HEK293 (cell line): ENCODE data around the gene RIC8B.

Experiments
- CTCF ChIA-PET: fragments of 350-600 bp; formaldehyde crosslinking; extraction: SDS; loops from one replicate; lab custom pipeline; 2021; ENCODE audit warnings: antibody characterized with exemption; lab: Yijun Ruan, JAX
- POLR2A ChIA-PET: fragments of 300-600 bp; formaldehyde crosslinking; extraction: SDS; loops from one replicate; lab custom pipeline; 2020; ENCODE audit warnings: antibody characterized with exemption, inconsistent platforms; lab: Yijun Ruan, JAX
- H3K27ac ChIP-seq: fragments of 200-500 bp; sonication (Bioruptor generic); 2 replicates; pipeline ENCODE4 v1.5.1; 2014; ENCODE audit warnings: low read depth, low read length, control low read depth, inconsistent platforms; ENCODE audit errors: extremely low read depth
- H3K36me3 ChIP-seq, 2 experiments: fragments of 200-500 bp in 1 of 2; sonication (Bioruptor generic) in 1 of 2; 1 replicate in 1 of 2; 2 replicates in 1 of 2; pipeline ENCODE4 v1.5.1; 2014 to 2017; ENCODE audit warnings: inconsistent platforms in 2 of 2, low read length in 2 of 2; ENCODE audit not compliant: control insufficient read depth in 2 of 2, insufficient read depth in 1 of 2
- H3K4me1 ChIP-seq: fragments of 200-500 bp; sonication (Bioruptor generic); 2 replicates; pipeline ENCODE4 v1.5.1; 2014; ENCODE audit warnings: mild to moderate bottlenecking, low read length, inconsistent platforms; ENCODE audit not compliant: control insufficient read depth, insufficient read depth
- H3K4me3 ChIP-seq: 2 replicates; pipeline ENCODE4 v1.5.1; 2011; ENCODE audit warnings: low read depth, mild to moderate bottlenecking, control low read depth, low read length, moderate library complexity
- H3K9me3 ChIP-seq: fragments of 200-500 bp; sonication (Bioruptor generic); 2 replicates; pipeline ENCODE4 v1.5.1; 2014; ENCODE audit warnings: low read depth, low read length, inconsistent platforms; ENCODE audit not compliant: control insufficient read depth, insufficient read depth
- BCL6B ChIP-seq: fragments of 450-650 bp; formaldehyde crosslinking; IDR thresholded peaks from 2 replicates; pipeline ENCODE4 v1.5.1; 2017; ENCODE audit warnings: missing biosample characterization, missing genetic modification characterization
- HOXA7 ChIP-seq: sonication (generic); formaldehyde crosslinking; IDR thresholded peaks from 2 replicates; pipeline ENCODE4 v1.8.1; 2022; ENCODE audit warnings: missing genetic modification reagents, borderline replicate concordance
- MEIS1 ChIP-seq: sonication (generic); formaldehyde crosslinking; IDR thresholded peaks from 2 replicates; pipeline ENCODE4 v1.8.1; 2022; ENCODE audit warnings: missing genetic modification reagents, mild to moderate bottlenecking, borderline replicate concordance
- MZF1 ChIP-seq: fragments of 450-650 bp; formaldehyde crosslinking; IDR thresholded peaks from 2 replicates; pipeline ENCODE4 v1.5.1; 2017; ENCODE audit warnings: missing biosample characterization, missing genetic modification characterization, borderline replicate concordance
- PRDM4 ChIP-seq: fragments of 450-650 bp; formaldehyde crosslinking; IDR thresholded peaks from 2 replicates; pipeline ENCODE4 v1.5.1; 2017; ENCODE audit warnings: missing biosample characterization, missing genetic modification characterization
- PRDM6 ChIP-seq: fragments of 450-650 bp; formaldehyde crosslinking; IDR thresholded peaks from 2 replicates; pipeline ENCODE4 v1.5.1; 2017; ENCODE audit warnings: missing biosample characterization, missing genetic modification characterization
- SP7 ChIP-seq: fragments of 450-650 bp; formaldehyde crosslinking; IDR thresholded peaks from 2 replicates; pipeline ENCODE4 v1.5.1; 2016; ENCODE audit warnings: missing biosample characterization, missing genetic modification characterization
- TRIM28 ChIP-seq: IDR thresholded peaks from 2 replicates; pipeline ENCODE4 v1.6.1; 2011; ENCODE audit warnings: low read length, control low read depth, borderline replicate concordance
- ZNF19 ChIP-seq: fragments of 450-650 bp; formaldehyde crosslinking; IDR thresholded peaks from 2 replicates; pipeline ENCODE4; 2016; ENCODE audit warnings: missing biosample characterization, missing genetic modification characterization, low read depth
- ZNF211 ChIP-seq: fragments of 450-650 bp; formaldehyde crosslinking; IDR thresholded peaks from 2 replicates; pipeline ENCODE4 v1.5.1; 2016; ENCODE audit warnings: low read depth, missing biosample characterization, missing genetic modification characterization
- ZNF354C ChIP-seq: fragments of 450-650 bp; formaldehyde crosslinking; IDR thresholded peaks from 2 replicates; pipeline ENCODE4 v1.5.1; 2016; ENCODE audit warnings: missing biosample characterization, missing genetic modification characterization, low read depth, borderline replicate concordance
- ZNF473 ChIP-seq: fragments of 450-650 bp; formaldehyde crosslinking; IDR thresholded peaks from 2 replicates; pipeline ENCODE4 v1.5.1; 2017; ENCODE audit warnings: missing biosample characterization, missing genetic modification characterization
- ZNF48 ChIP-seq: fragments of 450-650 bp; formaldehyde crosslinking; IDR thresholded peaks from 2 replicates; pipeline ENCODE4 v1.5.1; 2016; ENCODE audit warnings: missing biosample characterization, missing genetic modification characterization
- ZNF510 ChIP-seq: fragments of 450-650 bp; formaldehyde crosslinking; IDR thresholded peaks from 2 replicates; pipeline ENCODE4 v1.5.1; 2018; ENCODE audit warnings: mild to moderate bottlenecking, missing genetic modification characterization, missing biosample characterization; ENCODE audit not compliant: insufficient replicate concordance
- ZNF600 ChIP-seq: fragments of 450-650 bp; formaldehyde crosslinking; IDR thresholded peaks from 2 replicates; pipeline ENCODE4 v1.5.1; 2016; ENCODE audit warnings: missing biosample characterization, missing genetic modification characterization
- ZNF768 ChIP-seq: fragments of 450-650 bp; formaldehyde crosslinking; IDR thresholded peaks from 2 replicates; pipeline ENCODE4 v1.5.1; 2018; ENCODE audit warnings: missing biosample characterization, mild to moderate bottlenecking, missing genetic modification characterization

The RIC8B gene

GRCh38 chr12:106861984-106862916, 87.8 kb downstream of the RIC8B start:
- Histone ChIP-seq H3K9me3 (no peaks in the 10 kb centered on the region), H3K4me1 (no peaks in the 10 kb centered on the region; the same call in 1 of the 2 replicates), H3K36me3 (peaks cover 0 to 21% of the 10 kb centered on the region in 2 experiments; a peak in 1 of 3 replicates), H3K4me3 (no peak overlapping the region), H3K27ac (no peak overlapping the region)
- TF ChIP-seq ZNF354C (tag by site-specific recombination) = no peak
- TF ChIP-seq PRDM6 = peak; percentile 51
- no peak for TF ChIP-seq SP7 (tag by site-specific recombination)
- no peak for TF ChIP-seq ZNF211 (tag by site-specific recombination)
- CTCF ChIA-PET = interaction anchor here (0.6 to 0.7 kb wide), 2 partner anchors 322 to 959 kb away, joined by 3 read pairs; no protein-coding TSS in a partner anchor
- POLR2A ChIA-PET = no interaction called here

GRCh38 chr12:106863189-106863588, 88.7 kb downstream of the RIC8B start:
- Histone ChIP-seq H3K9me3 (no peaks in the 10 kb centered on the region), H3K36me3 (peaks cover 0 to 21% of the 10 kb centered on the region in 2 experiments; a peak in 1 of 3 replicates), H3K4me3 (no peak overlapping the region), H3K27ac (no peak overlapping the region), H3K4me1 (no peaks in the 10 kb centered on the region; the same call in 1 of the 2 replicates)
- no peak for TF ChIP-seq TRIM28
- TF ChIP-seq BCL6B (tag by site-specific recombination) = no peak
- no peak for TF ChIP-seq MZF1
- no peak for TF ChIP-seq ZNF19 (tag by site-specific recombination)
- no peak for TF ChIP-seq ZNF768
- TF ChIP-seq HOXA7 (CRISPR knock-in tag) = no peak
- no peak for TF ChIP-seq ZNF510 (tag by site-specific recombination)
- no peak for TF ChIP-seq MEIS1 (CRISPR knock-in tag)
- no peak for TF ChIP-seq ZNF48
- no peak for TF ChIP-seq ZNF473 (tag by site-specific recombination)
- ChIA-PET POLR2A (no interaction called here), CTCF (no interaction called here)

GRCh38 chr12:106865683-106866082, 91.2 kb downstream of the RIC8B start:
- Histone ChIP-seq H3K4me3 (no peak overlapping the region), H3K27ac (no peak overlapping the region), H3K36me3 (peaks cover 0 to 8% of the 10 kb centered on the region in 2 experiments; a peak in 1 of 3 replicates)
- POLR2A ChIA-PET = no interaction called here
- TF ChIP-seq PRDM4 (tag by site-specific recombination) = no peak
- TF ChIP-seq ZNF600 (tag by site-specific recombination) = 0 out of 2 replicates have a peak, but pooled peaks have one; percentile 57
- TF ChIP-seq, all 188 proteins: peak for 1
- Histone ChIP-seq H3K4me1 (no peaks in the 10 kb centered on the region; the same call in 1 of the 2 replicates), H3K9me3 (no peaks in the 10 kb centered on the region)
- CTCF ChIA-PET = interaction anchor here (0.6 to 0.7 kb wide), 2 partner anchors 22 to 485 kb away, joined by 3 read pairs; no protein-coding TSS in a partner anchor
